ENCODE measurements around the gene ISCU. TPM values are rescaled to one million over a fixed set of nuclear protein-coding genes. Genes with fewer than 3 reads are reported as not detected.
"Not testable (repeated sequence)": the region's sequence is repeated elsewhere in the genome, so short reads cannot be mapped to it uniquely, and the experiment has no call there.

ISCU gene
- total RNA-seq, 1 experiment from 2014 or later = 157 TPM

DNA sequence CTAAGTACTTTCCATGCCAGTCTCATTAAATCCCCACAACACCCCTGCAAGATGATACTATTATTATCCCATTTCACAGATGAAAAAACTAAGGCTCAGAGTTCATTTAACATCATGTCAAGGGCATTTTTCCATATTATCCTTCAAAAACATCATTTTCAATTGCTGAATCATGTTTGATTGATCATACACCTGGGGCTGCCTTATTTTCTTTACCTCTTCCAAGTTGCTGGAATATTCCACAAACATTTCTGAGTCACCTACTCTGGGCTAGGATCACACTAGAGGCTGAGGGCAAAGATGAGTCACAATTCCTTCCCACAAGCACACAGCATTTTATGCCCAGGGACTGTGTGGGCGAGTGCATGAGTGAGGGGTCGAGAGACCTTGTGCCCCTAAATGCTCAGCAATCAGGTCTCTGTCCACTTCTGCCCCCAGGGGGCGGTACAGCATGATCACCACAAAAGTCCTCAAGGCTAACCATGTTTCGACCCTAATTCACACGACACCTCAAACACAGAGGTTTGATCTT is 49.6 kb downstream of the ISCU start:
- DNase-seq (ENCODE audit: low spot score) = no peak
- in situ Hi-C loops (cut with HindIII; ENCODE audit: low sequenced_read_pairs) = no loop called here

DNA sequence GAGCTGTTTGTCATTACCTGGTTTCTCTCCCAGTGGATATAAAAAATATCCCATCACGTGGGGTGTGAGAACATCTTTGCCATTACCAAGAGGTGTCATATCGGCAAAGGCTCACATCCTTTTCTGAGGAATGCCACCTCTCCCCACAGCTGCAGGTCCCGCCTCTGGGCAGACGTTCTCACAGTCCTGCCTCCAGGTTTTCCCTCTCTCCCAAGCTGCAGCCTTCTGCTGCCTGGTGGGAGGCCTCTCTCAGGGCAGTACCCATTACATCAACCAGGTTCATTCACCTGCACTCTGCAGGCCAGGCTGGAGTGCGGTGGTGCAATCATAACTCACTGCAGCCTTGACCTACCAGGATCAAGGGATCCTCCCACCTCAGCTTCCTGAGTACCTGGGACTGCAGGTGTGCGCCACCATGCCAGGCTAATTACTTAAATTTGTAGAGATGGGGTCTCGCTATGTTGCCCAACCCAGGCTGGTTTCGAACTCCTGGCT is 50.4 kb downstream of the ISCU start:
- in situ Hi-C loops (cut with HindIII; ENCODE audit: low sequenced_read_pairs) = no loop called here

DNA sequence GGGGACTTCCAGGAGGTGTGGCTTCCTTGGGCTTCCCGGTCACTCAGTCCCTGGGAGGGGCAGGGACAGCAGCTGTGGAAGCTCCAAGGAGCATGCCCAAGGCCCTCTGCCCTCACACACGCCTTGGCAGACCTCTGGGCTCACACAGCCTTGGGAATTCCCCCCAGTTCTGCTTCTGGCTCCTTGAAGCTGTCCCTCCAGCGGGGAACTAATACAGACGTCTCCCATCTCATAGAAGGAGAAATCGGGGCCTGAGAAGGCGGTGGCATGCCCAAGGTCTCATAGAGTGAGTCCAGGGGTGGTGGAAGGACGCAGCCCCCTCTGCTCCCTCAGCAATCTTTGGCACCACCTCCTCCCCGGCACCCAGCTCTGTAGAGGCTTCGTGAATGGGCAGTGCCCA is 51.2 kb downstream of the ISCU start:
- no peak for DNase-seq (ENCODE audit: low spot score)
- in situ Hi-C loops (cut with HindIII; ENCODE audit: low sequenced_read_pairs) = no loop called here

More for the DNA sequence above, 50.4 kb downstream of the ISCU start:
- DNase-seq (ENCODE audit: low spot score) = no peak

DNA sequence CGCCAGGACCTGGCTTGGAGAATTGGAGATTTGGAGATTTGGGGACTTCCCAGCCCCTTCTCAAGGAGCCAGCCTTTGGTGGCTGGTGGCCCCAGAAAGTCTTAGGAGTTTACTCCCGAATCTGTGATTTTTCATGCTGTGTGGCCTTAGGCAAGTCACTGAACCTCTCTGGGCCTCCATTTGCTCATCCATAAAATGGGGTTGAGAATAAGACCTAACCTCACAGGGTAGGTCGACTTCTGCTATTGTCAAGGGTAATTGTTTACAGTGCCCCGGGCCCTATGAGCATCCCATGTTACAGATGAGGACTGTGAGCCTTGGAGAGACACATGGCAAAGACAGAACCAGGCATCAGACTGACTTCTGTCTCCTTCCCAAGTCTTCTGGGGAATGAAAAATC is 51.6 kb downstream of the ISCU start:
- DNase-seq (ENCODE audit: low spot score) = no peak
- in situ Hi-C loops (cut with HindIII; ENCODE audit: low sequenced_read_pairs) = no loop called here

DNA sequence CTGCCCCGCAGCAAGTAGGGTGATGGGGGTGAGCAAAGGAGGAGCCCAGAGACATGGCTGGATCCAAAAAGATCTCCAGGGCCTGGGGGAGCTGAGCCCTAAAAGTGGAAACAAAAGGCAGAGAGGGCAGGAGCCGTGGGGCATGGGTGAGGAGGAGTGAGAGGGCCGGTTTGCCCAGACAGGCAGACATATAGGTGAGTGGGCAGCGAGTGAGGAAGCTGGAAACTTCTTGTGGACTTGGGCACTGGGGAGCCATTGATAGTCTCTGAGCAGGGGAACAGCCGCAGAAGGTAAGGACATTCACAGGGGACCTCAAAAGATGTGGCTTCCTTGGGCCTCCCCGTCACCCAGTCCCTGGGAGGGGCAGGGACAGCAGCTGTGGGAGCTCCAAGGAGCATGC is 52.2 kb downstream of the ISCU start:
- in situ Hi-C loops (cut with HindIII; ENCODE audit: low sequenced_read_pairs) = no loop called here

DNA sequence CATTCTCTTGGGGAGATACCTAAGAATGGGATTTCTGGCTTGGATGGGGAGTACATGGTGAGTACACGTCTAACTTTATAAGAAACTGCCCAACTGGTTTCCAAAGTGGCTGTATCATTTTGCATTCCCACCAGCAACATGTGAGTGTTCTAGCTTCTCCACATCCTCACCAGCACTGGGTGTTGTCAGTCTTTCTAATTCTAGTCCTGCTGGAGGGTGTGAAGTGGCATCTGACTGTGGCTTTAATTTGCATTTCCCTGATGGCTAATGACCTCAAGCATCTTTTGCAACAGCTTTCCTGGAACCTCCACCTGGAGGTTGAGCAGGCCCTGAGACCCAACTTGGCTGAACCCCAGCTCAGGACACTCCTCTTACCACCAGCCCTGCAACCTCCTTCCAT is 53.5 kb downstream of the ISCU start:
- in situ Hi-C loops (cut with HindIII; ENCODE audit: low sequenced_read_pairs) = no loop called here

More for the DNA sequence above, 52.2 kb downstream of the ISCU start:
- no peak for DNase-seq (ENCODE audit: low spot score)

DNA sequence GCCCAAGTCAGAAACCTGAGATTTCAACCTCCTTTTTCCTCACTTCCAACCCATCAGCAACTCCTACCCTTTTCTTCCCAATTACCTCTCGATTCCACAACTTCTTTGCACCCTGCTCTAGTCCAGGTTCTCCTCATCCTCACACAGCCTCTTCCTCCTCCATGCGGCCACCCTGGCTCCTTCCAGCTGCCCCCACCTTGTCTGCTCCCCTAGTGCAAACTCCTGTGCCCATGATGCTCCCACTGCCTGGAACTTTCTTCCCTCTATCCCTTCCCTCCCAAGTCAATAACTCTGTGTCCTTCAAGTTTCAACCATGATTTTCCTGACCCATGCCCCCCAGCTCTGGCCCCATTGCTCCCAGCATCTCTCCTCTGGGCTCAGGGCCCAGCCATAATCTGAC is 54.0 kb downstream of the ISCU start:
- no peak for DNase-seq (ENCODE audit: low spot score)
- in situ Hi-C loops (cut with HindIII; ENCODE audit: low sequenced_read_pairs) = no loop called here

More for the DNA sequence above, 53.5 kb downstream of the ISCU start:
- no peak for DNase-seq (ENCODE audit: low spot score)

DNA sequence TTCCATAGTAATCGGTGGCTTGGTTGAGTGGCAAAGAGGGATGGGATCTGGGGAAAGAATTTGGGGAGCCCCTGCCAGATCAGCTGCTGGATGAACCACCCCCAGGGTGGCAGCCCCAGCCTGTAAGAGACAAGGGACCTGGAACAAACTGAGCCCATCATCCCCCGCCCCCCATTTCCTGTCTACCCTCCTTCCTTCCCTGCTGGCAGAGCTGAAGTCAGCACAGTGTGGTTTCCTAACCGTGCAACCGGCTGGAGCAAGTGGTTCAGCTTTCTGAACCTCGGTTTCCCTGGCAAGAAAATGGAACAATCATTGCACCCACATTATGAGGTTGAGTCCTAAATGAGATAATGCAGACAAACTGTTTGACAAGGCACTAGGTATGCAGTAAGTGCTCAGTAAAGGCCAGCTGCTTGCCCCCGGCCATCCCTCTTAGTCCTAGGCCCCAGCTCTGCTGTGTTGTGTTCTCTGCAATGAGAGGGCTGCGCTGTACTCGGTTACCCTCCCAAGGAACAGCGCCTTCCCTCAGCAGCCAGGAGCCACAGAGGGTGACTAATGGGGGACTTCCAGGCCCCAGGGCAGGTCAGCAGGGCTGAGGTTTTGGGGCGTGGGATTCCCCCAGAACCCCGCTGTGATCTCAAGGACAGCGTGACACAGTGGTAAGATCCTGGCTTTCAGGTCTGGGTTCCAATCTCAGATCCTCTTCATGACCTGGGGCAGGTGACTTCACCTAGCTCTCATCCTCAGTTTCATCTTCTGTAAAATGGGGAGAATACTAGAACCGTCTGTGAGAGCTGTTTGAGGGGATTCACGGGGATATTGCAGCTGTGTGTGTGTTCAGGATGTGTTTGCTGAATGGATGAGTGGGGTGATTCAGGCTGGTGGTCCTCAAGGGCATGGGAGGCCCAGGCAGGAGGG is 54.8 kb downstream of the ISCU start:
- in situ Hi-C loops (cut with HindIII; ENCODE audit: low sequenced_read_pairs) = no loop called here
- no peak for DNase-seq (ENCODE audit: low spot score)

DNA sequence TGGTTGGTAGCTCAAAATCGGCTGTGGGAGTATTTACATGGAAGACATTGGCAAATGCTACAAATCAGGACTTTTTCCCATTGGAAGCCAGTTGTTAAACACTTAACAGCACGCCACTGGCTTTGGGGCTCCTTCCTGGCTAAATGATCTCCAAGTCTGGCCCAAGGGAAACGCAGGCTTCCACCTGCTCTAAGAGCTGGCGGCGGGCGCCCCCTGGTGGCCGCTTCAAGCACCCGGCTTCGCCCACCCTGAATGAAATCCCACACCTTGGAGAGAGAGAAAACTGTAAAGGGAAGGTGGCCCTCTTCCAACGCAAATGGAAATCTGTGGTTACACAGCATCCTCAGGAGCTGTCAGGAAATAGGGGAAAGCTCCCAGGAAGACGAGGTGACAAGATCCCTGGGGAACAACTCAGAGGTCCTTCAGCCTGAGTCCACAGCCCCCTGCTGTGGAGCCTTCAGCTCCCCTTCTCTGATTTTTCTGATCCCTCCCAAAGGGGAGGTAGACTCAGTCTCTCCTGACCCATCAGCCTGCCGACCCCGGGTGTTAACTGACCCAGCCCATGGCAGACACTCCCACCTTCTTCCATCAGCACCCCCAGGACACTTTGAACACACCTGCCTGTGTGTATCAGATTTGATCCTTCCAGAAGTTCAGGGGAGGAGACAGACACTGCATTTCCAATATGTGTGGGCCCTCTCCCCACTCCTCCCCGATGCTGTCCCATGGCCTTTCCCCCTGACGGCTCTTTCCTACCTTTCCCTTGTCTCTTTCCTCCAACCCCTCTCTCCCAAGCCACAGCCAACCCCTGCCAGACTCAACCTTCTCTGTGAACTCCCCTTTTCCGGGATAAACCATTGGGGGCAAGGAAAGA is 55.9 kb downstream of the ISCU start:
- peak; percentile 79 for DNase-seq (ENCODE audit: low spot score)
- in situ Hi-C loops (cut with HindIII; ENCODE audit: low sequenced_read_pairs) = no loop called here

DNA sequence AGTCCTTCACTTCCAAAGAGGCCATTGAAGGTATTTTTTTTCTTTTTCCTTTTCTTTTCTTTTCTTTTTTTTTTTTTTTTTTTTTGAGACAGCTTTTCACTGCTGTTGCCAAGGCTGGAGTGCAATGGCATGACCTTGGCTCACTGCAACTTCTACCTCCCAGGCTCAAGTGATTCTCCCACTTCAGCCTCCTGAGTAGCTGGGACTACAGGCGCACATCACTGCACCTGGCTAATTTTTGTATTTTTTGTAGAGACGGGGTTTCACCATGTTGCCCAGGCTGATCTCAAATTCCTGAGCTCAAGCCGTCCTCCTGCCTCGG is 56.5 kb downstream of the ISCU start:
- in situ Hi-C loops (cut with HindIII; ENCODE audit: low sequenced_read_pairs) = not testable (repeated sequence)

More for the DNA sequence above, 56.5 kb downstream of the ISCU start:
- not testable (repeated sequence) for DNase-seq (ENCODE audit: low spot score)

Other genes starting within 250 kb of the ISCU start
- gene CMKLR1, start 223.3 kb upstream of the ISCU start, total RNA-seq (2014; rRNA removed; shearing (Covaris generic)) = not detected in 2 replicates
- 1.0 and 1.7 TPM in 2 replicates for gene FICD, start 47.3 kb upstream of the ISCU start, total RNA-seq (2014; rRNA removed; shearing (Covaris generic))
- gene SART3, start 1.4 kb upstream of the ISCU start, total RNA-seq (2014; rRNA removed; shearing (Covaris generic)) = 61.3 and 72.8 TPM in 2 replicates
- gene TMEM119, start 35.5 kb downstream of the ISCU start, total RNA-seq (2014; rRNA removed; shearing (Covaris generic)) = 0.58 and 7.3 TPM in 2 replicates
- gene SELPLG, start 71.3 kb downstream of the ISCU start, total RNA-seq (2014; rRNA removed; shearing (Covaris generic)) = 0.74 and 1.1 TPM in 2 replicates
- gene CORO1C, start 168.9 kb downstream of the ISCU start, total RNA-seq (2014; rRNA removed; shearing (Covaris generic)) = 102 and 177 TPM in 2 replicates